HUES48 (cell line): ENCODE measurements around the gene ZDHHC5.
"Not testable (repeated sequence)": the region's sequence is repeated elsewhere in the genome, so short reads cannot be mapped to it uniquely, and the experiment has no call there.

Experiments
- H3K27ac ChIP-seq: one replicate; pipeline ENCODE4 v1.7.0; 2013; ENCODE audit warnings: low read depth, low read length, inconsistent platforms
- H3K27me3 ChIP-seq: 2 replicates; pipeline ENCODE4 v1.6.1; 2013; ENCODE audit warnings: mild to moderate bottlenecking, low read length; ENCODE audit not compliant: control insufficient read depth, insufficient read depth
- H3K36me3 ChIP-seq: 2 replicates; pipeline ENCODE4 v1.6.1; 2013; ENCODE audit warnings: low read length; ENCODE audit not compliant: control insufficient read depth, insufficient read depth
- H3K4me1 ChIP-seq: 2 replicates; pipeline ENCODE4 v1.6.1; 2013; ENCODE audit warnings: mild to moderate bottlenecking, low read length; ENCODE audit not compliant: control insufficient read depth, insufficient read depth
- H3K4me3 ChIP-seq: 2 replicates; pipeline ENCODE4 v1.5.1; 2013; ENCODE audit warnings: mild to moderate bottlenecking, low read depth, low read length
- H3K9ac ChIP-seq: 2 replicates; pipeline ENCODE4 v1.6.1; 2013; ENCODE audit warnings: mild to moderate bottlenecking, low read depth, low read length, moderate library complexity
- H3K9me3 ChIP-seq: 2 replicates; pipeline ENCODE4 v1.6.1; 2013; ENCODE audit warnings: low read length; ENCODE audit not compliant: control insufficient read depth, insufficient read depth

The ZDHHC5 gene

DNA sequence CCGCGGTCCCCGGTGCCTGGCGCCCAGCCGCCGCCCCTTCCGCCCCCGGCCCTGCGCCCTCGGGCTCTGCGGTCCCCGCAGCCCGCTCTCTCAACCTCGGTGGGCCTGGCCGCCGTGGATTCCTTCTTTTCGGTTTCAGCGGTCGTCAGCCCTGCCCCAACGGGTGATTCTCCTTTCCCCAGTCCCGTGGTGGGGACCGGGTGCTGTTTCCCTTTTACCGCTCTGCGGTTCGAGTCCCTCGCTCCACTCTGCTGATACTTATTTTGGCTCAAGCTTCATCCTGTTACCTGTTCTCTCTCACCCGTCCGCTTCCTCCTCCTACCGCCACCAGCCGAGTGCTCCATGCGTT, 494 bp downstream of the ZDHHC5 start:
- Histone ChIP-seq H3K36me3 (peaks cover 20% of the 10 kb centered on the region), H3K9ac (peak overlapping the region; percentile 100), H3K4me1 (no peaks in the 10 kb centered on the region; the same call in none of the 2 replicates), H3K27ac (peak overlapping the region; percentile 94), H3K9me3 (no peaks in the 10 kb centered on the region), H3K4me3 (peak overlapping the region; percentile 94), H3K27me3 (no peaks in the 10 kb centered on the region)

DNA sequence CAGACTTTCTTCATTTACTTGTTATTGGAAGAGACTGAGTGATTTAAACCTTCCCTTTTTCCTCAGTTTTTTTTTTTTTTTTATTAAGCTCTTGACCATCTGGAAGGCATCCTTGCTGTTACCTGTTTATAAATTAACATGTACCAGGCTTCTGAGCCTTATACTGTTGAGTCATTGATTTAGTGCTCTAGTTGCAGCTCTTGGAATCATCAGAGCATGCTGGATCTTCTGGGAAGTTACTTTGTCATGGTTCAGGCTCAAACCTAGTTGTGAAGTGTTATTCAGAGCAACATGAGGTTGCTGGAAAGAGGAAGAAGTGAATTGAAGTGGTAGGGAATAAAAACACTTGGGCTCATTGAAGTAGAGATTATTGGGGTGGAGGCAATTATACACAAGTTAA, 6.3 kb downstream of the ZDHHC5 start:
- H3K9ac ChIP-seq, result no peak overlapping the region
- H3K27me3 ChIP-seq, result no peaks in the 10 kb centered on the region
- H3K9me3 ChIP-seq, result no peaks in the 10 kb centered on the region
- H3K4me3 ChIP-seq, result no peak overlapping the region
- peaks cover 58% of the 10 kb centered on the region for H3K36me3 ChIP-seq
- no peak overlapping the region for H3K27ac ChIP-seq
- peaks cover 9% of the 10 kb centered on the region for H3K4me1 ChIP-seq

DNA sequence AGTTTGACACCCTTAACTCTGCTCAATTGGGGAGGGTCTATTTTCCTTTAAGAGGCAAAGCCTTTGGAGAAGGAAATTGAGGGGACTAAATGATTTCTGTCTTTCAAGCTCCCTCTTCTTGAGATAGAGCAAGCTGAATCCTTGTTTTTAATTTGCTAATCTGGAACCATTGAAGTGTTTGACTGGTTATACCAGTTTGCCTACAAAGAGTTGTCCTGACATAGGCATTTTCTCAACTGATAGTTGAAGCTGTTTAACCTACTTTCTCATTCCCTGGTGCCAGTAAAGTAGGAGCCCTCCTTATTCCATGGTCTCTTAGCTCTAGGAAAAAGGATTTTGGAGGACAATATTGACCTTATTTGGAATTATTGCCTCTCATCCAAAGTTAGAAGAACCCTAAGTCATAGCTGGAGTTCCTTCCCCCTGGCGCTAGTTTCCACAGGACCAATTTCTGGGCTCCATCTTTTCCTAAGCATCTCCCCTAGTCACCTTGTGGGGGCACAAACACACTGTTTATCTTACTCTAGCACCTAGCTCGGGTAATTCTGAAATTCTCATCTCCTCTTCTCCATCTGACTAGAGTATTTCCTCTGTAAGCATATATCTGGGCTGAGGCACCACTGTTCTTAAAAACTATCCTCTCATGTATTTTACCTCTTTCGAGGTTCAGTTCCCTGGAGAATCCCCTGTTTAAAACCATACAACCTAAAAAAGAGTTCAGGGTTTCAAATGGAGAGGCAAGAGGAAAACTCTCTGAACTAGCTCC, 7.4 kb downstream of the ZDHHC5 start:
- H3K9ac ChIP-seq, result no peak overlapping the region
- H3K4me1 ChIP-seq, result peaks cover 9% of the 10 kb centered on the region
- no peaks in the 10 kb centered on the region for H3K27me3 ChIP-seq
- H3K36me3 ChIP-seq, result peaks cover 68% of the 10 kb centered on the region
- peak overlapping the region; percentile 9 for H3K27ac ChIP-seq
- no peak overlapping the region for H3K4me3 ChIP-seq
- no peaks in the 10 kb centered on the region for H3K9me3 ChIP-seq

DNA sequence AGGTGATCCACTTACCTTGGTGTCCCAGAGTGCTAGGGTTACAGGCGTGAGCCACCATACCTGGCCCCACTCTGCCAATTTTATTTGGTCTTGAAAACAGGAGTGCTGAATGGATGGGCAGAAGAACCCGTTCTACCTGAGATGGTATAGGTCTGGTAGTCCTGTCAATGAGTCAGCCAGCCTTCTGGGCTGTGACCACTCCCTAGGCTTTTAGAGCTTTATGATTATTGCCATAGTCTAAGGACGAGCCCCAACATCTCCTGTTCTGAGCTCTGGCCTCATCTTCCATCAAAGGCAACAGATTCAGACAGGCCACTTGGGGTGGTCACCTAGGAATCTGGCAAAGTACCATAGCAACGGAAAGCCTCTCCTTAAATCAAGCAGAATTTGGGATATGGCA, 11.5 kb downstream of the ZDHHC5 start:
- Histone ChIP-seq H3K4me1 (peaks cover 5% of the 10 kb centered on the region; the same call in 1 of the 2 replicates), H3K36me3 (peaks cover 75% of the 10 kb centered on the region), H3K27ac (no peak overlapping the region), H3K27me3 (no peaks in the 10 kb centered on the region), H3K9ac (no peak overlapping the region), H3K9me3 (no peaks in the 10 kb centered on the region), H3K4me3 (no peak overlapping the region)

DNA sequence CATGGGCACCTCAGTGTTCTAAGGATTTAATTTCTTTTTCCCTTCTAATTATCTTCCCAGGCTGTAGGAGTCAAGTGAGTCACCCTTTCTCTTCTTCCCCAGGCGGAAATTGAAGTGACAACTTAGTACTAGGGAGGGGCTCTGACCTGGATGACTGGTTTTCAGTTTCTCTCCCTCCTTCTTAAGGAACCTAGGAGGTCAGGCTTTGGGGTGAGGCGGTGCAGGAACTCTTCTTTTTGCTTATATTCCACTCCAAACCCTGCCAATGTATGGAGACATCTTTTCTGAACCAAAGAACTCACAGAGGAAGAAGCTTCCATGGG, 12.6 kb downstream of the ZDHHC5 start:
- H3K9me3 ChIP-seq, result no peaks in the 10 kb centered on the region
- peaks cover 71% of the 10 kb centered on the region for H3K36me3 ChIP-seq
- no peaks in the 10 kb centered on the region for H3K27me3 ChIP-seq
- no peak overlapping the region for H3K9ac ChIP-seq
- H3K4me3 ChIP-seq, result no peak overlapping the region
- H3K4me1 ChIP-seq, result no peaks in the 10 kb centered on the region
- no peak overlapping the region for H3K27ac ChIP-seq

DNA sequence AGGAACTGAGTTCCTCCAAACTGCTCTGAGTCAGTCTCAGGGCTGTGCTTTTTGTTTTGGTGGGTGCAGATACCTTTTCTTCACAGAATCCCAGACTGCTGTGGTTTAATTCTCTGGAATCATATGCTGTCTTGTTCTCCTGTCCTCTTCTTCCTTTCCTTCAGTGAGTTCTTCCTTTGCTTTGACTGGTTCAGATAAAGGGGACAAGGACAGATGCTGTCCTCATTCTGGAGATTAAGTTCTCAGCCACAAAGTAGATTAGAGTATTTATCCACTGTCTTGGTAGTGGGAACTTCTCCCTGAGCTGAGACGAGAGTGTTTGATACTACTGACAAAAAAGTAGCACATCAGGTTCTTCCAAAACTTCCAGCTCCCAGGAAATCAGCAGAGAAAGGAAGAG, 13.3 kb downstream of the ZDHHC5 start:
- Histone ChIP-seq H3K9me3 (no peaks in the 10 kb centered on the region), H3K9ac (no peak overlapping the region), H3K4me1 (no peaks in the 10 kb centered on the region), H3K27me3 (no peaks in the 10 kb centered on the region), H3K27ac (no peak overlapping the region), H3K4me3 (no peak overlapping the region), H3K36me3 (peaks cover 71% of the 10 kb centered on the region)

DNA sequence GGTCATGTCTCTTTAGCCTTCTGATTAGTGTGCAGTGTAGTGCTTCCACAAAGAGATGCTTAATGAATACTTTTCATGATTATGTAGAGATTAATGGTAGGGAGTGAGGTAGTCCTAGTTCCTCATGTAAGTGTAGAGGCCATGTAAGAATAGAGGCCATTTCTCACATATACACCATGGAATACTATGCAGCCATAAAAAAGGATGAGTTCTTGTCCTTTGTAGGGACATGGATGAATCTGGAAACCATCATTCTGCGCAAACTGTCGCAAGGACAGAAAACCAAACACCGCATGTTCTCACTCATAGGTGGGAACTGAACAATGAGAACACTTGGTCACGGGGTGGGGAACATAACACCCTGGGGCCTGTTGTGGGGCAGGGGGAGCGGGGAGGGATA, 22.6 kb downstream of the ZDHHC5 start:
- not testable (repeated sequence) for H3K27ac ChIP-seq, H3K4me3 ChIP-seq, H3K9me3 ChIP-seq, H3K4me1 ChIP-seq, H3K27me3 ChIP-seq, H3K9ac ChIP-seq
- peaks cover 91% of the 10 kb centered on the region for H3K36me3 ChIP-seq

DNA sequence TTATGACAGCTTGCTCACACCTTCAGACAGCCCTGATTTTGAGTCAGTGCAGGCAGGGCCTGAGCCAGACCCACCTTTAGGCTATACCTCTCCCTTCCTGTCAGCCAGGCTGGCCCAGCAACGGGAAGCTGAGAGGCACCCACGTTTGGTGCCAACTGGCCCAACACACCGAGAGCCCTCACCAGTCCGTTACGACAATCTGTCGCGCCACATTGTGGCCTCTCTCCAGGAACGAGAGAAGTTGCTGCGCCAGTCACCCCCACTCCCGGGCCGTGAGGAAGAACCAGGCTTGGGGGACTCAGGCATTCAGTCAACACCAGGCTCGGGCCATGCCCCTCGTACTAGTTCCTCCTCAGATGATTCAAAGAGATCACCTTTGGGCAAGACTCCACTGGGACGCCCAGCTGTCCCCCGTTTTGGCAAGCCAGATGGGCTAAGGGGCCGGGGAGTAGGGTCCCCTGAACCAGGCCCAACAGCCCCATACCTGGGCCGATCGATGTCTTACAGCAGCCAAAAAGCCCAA, 31.0 kb downstream of the ZDHHC5 start:
- H3K27ac ChIP-seq, result no peak overlapping the region
- H3K9ac ChIP-seq, result no peak overlapping the region
- no peaks in the 10 kb centered on the region for H3K27me3 ChIP-seq
- no peaks in the 10 kb centered on the region for H3K4me1 ChIP-seq
- H3K9me3 ChIP-seq, result no peaks in the 10 kb centered on the region
- H3K36me3 ChIP-seq, result peaks cover 85% of the 10 kb centered on the region
- no peak overlapping the region for H3K4me3 ChIP-seq

DNA sequence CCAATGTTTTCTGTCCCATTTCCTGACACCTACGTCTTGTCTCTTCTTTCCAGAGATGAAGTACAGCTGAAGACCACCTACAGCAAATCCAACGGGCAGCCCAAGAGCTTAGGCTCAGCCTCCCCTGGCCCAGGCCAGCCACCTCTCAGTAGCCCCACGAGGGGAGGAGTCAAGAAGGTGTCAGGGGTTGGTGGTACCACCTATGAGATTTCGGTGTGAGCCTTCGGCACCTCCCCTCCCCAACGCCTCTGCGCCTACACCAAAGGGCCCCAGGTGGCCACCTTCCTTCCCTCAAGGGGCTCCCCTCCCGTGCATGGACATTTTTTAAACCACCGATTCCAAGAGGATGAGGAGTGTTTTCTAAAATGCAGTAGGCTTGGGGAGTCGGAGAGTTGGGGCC, 31.9 kb downstream of the ZDHHC5 start:
- Histone ChIP-seq H3K27ac (no peak overlapping the region), H3K4me1 (no peaks in the 10 kb centered on the region), H3K9ac (no peak overlapping the region), H3K4me3 (no peak overlapping the region), H3K27me3 (no peaks in the 10 kb centered on the region), H3K9me3 (no peaks in the 10 kb centered on the region), H3K36me3 (peaks cover 87% of the 10 kb centered on the region)

DNA sequence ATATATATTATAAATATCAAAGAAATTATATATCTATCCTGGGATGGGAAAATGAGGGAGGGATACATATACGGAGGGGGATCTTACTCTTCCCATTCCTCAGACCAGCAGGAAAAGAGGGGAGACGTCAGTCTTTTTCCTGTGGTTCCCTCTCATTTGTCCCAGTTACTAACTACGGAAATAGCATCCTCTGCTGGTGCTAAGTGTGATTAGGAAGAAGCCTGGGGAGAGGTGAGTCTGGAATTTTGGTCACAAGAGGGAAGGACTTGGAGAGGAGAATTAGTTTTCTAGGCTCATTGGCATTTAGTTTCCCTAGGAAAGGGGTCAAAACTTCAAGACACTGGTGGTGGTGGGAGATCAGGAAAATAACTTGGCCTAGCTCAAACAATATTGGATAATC, 32.5 kb downstream of the ZDHHC5 start:
- H3K36me3 ChIP-seq, result peaks cover 84% of the 10 kb centered on the region

DNA sequence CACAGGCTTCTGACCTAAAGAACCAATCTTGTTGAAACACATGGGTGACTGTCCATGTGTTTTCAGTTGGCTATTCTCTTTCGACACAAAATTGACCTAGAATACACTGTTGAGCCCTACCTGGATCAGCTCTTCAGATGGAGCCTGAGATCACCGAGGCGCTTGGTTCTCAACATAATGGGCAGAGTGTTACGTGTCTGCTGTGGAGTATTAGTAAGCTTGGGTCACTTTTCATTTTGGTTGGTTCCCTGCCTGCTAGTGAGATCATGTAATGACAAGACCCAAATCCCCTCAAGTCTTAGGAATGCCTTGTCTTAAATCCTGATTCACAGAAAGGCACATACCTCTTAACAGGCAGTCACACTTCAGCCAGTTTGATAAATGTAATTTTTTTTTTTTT, 35.4 kb downstream of the ZDHHC5 start:
- Histone ChIP-seq H3K27me3 (no peaks in the 10 kb centered on the region), H3K4me3 (no peak overlapping the region), H3K27ac (no peak overlapping the region), H3K36me3 (peaks cover 67% of the 10 kb centered on the region), H3K4me1 (no peaks in the 10 kb centered on the region), H3K9me3 (no peaks in the 10 kb centered on the region), H3K9ac (no peak overlapping the region)

More for the DNA sequence above, 32.5 kb downstream of the ZDHHC5 start:
- Histone ChIP-seq H3K27me3 (no peaks in the 10 kb centered on the region), H3K4me1 (no peaks in the 10 kb centered on the region), H3K4me3 (no peak overlapping the region), H3K27ac (no peak overlapping the region), H3K9me3 (no peaks in the 10 kb centered on the region), H3K9ac (no peak overlapping the region)
